ENCODE results near the gene HRH2.
"Not testable (repeated sequence)": the region's sequence is repeated elsewhere in the genome, so short reads cannot be mapped to it uniquely, and the experiment has no call there.

HRH2 gene

DNA sequence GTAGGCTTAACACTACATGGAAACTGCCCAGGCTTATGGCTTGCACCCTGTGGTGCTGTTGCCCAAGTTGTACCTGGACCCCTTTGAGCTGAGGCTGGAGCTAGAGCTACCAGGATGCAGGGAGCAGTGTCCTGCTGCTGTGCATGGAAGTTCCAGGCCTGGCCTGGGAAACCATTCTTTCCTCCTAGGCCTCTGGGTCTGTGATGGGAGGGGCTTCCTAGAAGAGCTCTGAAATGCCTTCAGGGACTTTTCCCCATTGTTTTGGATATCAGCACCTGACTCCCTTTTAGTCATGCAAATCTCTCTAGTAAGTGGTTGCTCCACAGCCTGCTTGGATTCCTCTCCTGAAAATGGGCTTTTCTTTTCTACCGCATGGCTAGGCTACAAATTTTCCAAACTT lies 7.9 kb upstream of the HRH2 start:
- no peak for DNase-seq (ENCODE audit: low read depth)

DNA sequence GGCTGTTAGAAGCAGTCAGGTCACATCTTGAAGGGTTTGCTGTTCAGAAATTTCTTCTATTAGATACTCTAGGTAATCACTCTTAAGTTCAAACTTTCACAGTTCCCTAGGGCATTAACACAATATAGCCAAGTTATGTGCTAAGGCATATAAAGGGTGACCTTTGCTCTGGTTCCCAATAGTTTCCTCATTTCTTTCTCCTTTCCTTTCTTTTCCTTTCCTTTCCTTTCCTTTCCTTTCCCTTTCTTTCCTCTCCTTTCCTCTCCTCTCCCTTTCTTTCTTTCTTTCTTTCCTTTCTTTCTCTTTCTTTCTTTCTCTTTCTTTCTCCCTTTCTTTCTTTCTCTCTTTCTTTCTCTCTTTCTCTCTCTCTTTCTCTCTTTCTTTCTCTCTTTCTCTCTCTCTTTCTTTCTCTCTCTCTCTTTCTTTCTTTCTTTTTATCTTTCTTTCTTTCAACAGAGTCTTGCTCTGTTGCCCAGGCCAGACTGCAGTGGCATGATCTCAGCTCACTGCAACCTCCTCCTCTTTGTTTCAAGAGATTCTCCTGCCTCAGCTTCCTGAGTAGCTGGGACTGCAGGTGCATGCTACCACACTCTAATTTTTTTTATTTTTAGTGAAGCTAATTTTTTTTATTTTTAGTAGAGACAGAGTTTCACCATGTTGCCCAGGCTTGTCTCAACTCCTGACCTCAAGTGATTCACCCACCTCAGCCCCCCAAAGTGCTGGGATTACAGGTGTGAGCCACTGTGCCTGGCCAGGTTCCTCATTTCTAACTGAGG lies 7.3 kb upstream of the HRH2 start:
- not testable (repeated sequence) for DNase-seq (ENCODE audit: low read depth)

DNA sequence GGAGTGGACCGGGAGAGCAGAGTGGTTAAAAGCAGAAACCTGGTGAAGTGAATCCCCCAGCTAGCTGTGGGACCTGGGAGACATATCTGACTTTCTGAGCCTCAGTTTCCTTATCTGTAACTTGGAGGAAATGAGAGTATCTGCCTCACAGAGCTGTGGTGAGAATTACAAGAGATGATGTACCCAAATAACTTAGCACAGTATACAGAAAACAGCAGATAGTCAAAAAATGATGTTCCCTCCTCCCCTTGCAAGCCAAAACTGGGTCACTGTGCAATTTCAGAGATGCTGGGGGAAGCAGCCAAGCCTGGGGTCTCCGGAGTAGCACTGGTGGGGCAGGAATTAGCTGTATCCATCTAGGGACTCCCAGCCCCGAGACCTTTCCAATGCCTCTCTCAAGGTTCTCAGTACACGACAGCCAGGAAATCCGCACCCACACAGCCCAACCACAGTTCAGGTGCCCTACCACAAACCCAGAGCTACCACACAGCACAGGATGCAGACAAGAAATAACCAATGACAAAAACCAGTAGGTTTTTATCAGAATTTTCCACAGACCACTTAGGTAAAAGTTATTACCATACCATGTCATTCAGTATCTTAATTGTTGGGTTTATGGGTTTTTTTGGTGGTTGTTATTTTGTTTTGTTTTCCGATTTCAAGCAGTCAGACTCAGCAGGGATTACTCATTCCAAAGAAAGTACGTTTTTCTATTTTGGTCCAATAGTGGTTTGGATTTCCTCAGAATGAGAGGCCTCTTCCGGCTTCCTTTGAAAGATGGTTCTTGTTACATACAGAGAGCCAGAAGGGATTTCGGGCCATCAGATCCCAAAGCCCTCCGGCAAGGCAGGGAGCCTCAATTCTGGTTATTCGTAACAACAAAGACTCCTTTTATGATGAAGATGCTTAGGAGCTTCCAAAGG lies 4.9 kb upstream of the HRH2 start:
- DNase-seq (ENCODE audit: low read depth) = no peak

DNA sequence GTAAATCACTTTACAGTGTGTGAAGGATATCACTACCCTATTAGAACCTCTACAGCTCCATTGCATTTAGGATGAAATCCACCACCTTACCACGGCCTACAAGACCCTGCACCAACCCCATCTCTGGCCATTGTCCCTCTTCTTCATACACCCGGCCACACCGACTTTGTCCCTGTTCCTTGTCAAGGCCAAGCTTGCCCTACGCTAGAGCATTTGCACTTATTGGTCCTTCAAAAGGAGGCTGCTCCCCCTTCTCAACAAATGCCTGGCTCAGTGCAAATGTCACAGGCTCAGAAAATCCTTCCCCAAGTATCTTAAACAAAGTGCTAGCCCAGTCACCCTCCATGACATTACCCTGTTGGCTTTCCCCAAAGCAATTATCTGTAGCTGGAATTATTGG lies 4.1 kb upstream of the HRH2 start:
- no peak for DNase-seq (ENCODE audit: low read depth)

DNA sequence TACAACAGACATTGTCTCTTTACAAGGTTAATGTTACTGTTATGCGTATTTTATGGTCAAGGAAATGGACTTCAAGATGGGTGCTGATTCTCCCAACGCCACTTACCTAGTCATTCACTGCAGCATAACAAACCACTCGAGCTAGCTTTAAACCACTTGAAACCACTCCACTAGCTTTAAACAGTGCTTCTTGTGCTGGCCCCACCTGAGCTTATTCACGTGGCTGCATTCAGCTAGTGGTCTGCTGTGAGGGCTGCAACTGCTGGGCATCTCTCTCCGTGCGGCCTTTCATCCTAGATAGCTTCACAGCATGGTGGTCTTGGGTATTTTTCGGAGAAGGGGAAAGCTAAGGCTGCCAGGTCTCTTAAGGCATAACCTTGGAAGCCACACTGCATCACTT lies 3.5 kb upstream of the HRH2 start:
- DNase-seq (ENCODE audit: low read depth) = no peak

DNA sequence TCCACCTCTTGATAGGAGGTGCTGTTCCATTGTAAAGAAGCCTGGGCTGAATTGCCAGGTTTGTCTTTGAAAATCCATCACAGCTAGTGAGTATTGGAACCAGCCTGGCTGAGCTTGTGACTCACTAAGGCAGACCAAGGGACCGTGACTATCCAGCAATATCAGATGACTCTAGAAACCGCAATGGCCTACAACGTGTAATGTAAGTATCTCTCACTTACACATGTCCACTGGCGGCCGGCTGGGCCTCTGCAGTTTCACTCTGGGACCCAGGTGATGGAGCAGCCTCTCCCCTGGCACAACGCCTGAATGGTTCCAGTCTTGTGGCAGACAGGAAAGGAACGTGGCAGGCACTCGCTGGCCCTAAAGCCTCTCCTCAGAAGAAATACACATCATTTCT lies 3.1 kb upstream of the HRH2 start:
- DNase-seq (ENCODE audit: low read depth) = no peak

DNA sequence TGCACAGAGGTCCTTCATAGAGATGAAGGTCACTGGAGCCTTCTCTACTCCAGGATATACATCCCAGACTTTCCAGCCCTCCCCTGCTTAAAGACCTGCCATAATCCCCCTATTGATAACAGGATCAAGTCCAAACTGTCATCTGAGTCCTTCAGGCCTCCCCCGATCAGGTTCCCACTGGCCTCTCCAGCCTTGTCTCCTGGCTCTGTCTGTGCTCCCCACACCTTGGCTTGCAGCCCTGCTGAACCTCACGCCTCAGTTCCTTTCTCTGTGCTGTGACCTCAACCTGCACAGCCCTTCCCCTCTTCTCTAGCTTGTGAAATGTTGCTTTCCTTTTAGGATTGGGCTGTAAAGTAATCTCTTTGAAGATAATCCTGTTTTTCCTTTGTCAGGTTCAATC lies 2.5 kb upstream of the HRH2 start:
- no peak for DNase-seq (ENCODE audit: low read depth)

DNA sequence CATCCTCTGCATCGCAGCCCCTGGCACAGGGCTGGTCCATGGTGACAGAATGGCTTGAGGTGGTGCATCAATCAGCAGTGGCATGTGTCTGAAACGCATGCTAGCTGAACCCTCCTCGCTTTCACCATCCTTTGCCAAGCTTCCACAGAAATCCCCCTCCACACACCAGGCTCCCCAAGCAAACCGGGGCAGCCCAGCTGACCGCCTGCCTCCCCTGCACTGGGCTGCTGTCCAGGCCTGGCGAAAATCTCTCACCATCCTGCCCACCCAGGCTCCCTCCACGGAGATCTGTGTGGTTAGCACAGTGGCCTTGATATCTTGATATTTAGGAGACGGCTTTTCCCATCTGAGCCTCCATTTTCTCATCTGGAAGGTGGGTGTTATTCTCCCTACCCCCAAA lies 905 bp upstream of the HRH2 start:
- no peak for DNase-seq (ENCODE audit: low read depth)

DNA sequence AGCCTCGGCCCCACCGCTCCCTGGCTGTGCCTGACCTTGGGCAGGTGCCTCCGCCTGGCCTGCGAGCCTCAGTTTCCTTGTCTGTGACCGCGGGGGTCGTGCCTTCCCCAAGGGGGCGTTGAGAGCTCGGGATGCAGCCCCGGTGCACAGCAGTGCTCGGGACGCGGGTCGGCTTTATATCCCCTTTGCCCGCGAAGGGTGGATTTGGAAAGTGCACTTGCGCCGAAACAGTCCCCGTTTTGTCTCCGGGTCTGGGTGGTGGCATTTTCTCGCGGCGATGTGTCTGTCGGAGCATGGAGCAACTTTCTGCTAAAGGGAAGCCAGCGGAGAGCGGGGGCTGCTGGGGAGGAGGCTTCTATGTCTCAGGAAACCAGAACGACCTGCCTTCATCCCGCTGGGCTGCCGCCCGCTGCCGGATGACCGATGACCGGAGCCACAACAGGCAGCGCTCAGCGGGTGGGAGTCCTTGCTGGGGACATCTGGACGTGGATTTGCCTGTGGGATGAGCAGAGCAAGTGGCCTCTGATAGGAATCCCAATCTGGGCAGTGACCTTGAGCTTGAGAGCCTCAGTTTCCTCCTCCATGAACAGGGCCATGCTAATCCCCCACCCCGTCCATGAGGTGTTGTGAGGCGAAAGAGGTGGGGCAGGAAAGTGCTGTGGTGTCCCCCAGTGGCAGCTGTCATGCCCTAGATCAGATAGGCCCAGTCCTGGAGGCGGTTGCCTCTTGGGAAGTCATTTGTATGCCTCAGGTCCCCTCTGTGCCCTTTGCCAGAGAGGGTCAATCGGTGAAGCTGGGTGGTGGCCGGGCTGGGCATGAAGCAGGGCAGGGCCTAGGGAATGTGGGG lies 651 bp downstream of the HRH2 start:
- DNase-seq (ENCODE audit: low read depth) = no peak

DNA sequence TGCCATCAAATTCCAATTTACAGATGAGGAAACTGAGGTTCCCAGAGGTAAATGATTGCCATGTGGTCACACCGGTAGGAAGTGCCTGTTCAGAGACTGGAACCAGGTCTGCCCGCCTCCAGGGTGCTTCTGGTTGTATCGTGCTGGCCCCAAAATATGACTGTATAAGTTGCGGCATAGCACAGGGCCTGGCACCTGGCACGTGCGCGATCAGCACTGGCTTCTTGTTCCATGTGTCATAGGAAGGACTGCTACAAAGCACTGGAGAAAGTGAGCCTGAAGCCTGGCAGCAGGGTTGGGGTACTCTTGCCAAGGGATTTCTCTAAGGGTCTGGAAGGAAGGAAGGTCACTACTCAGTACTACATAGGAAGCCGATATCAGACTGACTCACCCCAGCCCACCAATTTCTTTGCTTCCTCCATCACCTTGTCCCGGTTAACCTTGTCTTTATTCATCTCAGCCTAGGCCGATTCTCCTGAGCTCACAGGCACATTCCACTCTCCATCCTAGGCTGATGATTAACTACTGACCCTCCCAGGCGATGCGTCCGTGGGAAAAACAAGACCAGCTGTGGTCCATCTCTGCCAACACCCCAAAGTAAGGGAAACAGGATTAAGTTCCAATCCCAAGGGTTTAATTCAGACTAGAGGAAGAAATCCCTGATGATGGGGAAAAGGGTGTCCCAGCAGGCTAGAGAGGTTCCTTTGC lies 1.8 kb downstream of the HRH2 start:
- DNase-seq (ENCODE audit: low read depth) = no peak

DNA sequence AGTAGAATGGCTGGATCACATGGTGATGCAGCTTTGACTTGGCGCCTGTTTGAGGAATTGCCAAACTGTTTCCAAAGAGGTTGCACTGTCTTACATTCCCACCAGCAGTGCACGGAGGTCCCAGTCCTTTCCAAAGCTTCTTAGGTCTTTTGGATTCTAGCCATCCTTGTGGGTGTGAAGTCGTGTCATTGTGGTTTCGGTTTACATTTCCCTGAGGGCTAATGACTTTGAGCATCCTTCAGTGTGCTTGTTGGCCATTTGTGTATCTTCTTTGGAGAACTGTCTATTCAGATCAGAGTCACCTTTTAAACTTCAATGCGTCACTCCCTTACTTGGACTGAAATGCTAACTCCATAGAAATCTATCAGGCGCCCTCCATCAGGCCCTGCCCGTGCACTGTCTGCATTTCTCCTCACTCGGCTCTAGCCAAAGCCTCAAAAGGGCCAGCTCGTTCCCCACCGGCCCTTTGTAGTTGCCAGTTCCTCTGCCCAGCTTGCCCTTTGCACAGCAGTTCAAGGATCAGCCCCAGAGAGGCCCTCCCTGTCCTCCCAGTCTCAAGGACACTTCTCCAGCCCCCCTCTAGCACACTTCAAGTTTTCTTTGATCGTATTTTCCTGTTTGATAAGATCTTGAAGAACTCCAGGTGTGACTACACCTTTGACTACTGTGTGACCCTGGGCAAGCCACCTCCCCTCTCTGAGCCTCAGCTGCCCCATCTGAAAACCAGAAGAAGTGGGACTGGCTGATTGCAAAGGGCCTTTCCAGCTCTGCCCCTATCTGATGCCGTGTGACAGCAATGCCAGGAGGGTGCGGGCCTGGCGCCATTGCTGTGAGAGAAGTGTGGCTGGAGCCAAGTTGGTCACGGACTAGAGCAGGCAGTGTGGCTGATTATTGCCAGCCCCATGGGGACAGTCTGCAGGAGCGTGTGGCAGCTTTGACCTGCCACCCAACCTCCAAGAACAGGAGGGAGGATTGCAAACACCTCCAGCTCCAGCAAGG lies 5.6 kb downstream of the HRH2 start:
- DNase-seq (ENCODE audit: low read depth) = no peak

DNA sequence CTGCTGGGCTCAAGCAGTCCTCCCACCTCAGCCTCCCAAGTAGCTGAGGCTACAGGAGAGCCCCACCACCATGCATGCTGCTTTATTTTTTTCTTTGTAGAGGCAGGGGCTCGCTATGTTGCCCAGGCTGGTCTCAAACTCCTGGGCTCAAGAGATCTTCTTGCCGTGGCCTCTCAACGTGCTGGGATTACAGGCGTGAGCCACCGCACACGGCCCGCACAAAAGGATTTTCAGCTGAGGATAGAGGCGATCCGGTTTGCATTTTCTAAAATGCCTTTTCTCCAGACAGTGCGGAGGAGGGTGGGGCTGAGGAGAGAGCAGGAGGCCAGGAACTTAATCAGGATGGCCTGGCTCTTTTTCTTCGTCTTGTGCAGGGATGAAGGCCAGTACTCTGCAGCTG lies 6.9 kb downstream of the HRH2 start:
- no peak for DNase-seq (ENCODE audit: low read depth)

DNA sequence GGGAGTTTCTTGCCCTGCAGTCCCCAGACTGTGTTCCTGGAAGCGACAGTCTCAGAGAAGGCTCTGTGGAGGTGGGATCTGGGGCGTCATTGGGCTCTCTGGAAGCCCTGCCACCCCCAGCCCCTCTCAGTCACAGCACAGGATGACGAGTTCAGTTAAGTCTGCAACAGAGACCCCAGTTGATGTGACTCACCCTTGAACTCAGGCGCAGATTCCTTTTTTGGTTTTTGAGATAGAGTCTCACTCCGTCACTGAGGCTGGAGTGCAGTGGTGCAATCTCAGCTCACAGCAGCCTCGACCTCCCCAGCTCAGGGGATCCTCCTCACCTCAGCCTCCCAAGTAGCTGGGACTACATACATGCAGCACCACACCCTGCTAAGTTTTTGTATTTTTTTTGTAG lies 8.3 kb downstream of the HRH2 start:
- no peak for DNase-seq (ENCODE audit: low read depth)

DNA sequence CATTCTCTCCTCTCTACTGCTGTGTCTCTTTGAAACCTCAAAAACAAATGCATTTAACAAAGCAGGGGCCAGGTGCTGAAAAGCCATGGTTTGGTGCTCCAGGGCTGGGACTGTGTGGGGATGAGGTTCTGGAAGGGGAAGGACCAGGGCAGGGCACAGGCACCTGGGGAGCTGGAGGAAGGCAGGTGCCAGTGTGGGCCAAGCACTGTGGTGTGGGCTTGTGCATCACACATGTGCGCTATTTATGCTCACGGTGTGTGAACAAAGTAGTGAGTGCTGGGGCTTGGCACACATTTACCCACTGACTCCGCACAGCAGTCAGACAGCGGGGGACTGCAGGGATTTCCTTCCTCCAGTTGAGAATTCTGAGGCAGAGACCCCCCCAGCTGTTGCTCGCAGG lies 10.1 kb downstream of the HRH2 start:
- DNase-seq (ENCODE audit: low read depth) = no peak

DNA sequence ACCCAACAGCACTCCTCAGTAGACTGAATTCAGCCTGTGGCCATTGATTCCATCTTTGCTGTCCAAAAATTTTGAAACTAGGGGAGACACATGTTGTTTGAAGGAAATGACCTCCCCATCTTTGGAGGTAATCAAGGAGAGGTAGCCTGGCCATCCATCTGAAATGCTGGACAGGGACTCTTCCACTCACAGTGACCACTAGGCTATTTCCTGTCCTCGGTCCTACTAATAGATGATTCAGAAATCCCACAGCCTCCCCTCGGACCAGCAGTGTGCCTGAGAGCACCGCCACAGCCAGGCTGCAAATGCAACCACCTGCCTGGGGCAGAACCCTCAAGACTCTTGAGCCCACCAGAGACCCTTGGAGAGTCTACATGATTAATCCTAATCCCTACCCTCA lies 12.5 kb downstream of the HRH2 start:
- no peak for DNase-seq (ENCODE audit: low read depth)

DNA sequence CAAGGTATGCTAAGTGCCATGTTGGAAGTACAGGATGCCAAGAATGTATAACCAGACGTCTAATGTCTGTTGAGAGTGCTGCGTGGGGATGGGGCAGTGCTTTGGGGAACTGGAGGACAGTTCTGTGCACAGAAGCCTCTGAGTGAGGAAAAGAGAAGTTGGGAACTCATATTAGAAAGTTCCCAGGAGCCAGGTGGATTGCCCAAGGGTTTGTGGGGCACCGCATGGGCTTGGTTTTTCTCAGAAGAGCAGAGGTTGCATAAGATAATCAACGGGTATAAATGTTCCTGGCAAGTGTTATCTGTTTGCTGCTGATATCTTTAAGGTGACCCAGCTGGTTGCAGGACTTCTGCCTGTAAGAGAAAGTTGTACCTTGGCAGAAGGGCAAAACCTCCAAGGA lies 13.1 kb downstream of the HRH2 start:
- no peak for DNase-seq (ENCODE audit: low read depth)

DNA sequence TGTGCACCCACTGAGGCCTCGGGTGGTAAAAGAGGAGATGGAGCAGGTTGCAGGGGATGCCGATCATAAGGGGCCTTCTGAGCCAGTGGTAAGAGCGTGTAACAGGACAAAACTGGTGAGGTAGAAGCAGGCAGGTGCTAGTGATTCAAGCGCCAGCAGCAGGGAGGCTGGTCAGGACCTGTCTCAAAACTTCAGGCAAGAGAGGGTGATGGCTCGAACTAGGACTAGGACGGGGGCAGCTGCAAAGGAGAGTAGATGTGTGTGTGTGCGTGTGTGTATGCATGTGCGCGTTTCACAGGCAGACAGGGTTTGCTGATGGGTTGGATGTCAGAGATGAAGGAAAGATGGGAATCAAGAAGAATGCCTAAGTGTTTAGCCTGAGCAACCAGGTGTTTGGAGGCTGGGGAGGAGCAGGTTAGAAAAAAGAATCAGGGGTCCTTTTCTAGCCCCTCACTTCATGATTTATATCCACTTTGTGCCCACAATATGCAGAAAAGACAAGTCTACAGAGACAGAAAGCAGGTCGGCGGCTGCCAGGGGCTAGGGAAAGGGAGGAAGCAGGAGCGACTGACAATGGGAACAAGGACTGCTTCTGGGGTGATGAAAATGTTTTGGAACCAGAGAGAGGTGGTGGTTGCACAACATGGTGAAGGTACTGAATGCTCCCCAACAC lies 15.2 kb downstream of the HRH2 start:
- no peak for DNase-seq (ENCODE audit: low read depth)

DNA sequence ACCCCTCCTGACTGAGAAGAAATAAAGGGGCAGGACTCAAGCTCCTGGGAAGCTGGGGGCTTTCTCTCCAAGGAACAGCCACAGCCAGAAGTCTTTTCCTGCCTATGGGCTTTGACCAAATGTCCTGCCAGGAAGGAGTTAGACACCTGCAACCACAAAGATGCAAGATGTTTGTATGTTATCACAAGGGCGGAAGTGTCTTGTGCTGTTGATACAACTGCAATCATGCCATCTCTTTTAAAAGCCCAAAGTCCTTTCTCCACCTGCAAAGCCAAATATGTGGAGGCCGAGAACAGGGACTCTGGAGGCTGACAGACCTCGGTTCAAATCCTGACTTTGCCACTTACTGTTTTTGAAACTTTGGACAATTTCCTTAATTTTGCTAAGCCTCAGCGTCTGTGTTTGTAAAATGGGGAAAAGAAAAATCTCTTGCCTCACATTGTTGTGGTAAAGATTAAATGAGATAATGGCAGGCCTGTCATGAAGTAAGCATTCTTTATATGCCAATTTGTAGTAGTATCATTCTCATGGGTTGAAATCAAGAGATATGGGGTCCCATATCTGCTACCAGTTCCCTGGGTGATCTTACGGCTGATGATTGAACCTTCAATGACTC lies 17.0 kb downstream of the HRH2 start:
- no peak for DNase-seq (ENCODE audit: low read depth)

DNA sequence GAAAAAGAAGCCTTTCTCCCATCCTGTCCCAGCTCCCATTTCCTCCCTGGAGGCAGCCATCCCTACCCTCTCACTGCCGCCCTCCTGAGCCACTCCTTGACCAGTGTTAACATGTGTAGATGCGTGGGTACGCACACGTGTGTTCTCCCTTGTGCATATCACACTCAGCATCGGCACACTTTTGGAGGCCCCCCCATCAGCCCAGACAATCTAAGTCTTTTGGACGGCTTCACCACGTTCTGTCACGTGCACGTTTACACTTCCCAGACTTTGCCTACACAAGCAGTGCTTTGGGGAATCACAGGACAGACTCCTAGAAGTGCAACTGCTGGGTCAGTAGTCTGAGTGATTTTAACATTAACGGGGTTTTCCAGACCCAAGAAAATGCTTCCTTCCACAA lies 18.0 kb downstream of the HRH2 start:
- DNase-seq (ENCODE audit: low read depth) = no peak

DNA sequence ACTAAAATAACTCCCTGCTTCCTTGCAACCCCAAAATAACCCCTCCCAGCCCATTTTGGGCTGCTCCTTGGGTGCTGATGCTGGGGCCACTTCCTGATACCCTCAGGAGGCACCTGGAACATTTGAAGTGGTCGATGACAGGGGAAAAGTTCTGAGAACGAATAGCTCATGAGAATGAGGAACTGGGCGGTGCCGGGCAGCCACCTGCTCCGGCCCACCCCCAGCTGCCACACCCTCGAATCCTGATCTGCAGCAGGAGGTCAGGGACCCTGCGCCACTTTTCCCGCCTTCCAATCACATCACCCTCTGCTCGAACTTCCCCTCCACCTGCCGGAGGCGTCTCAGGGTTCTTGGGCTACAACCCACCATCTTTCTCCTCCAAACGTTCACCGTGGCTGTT lies 19.7 kb downstream of the HRH2 start:
- DNase-seq (ENCODE audit: low read depth) = no peak
